GM21723 (cell line): ENCODE measurements around the gene FBXL17.

Experiments
- ATAC-seq: cut with Tn5 transposase; IDR thresholded peaks from one replicate; pipeline ENCODE4 v1.9.1; 2021; ENCODE audit warnings: mild to moderate bottlenecking, moderate library complexity; ENCODE audit not compliant: unreplicated experiment

The FBXL17 gene

DNA sequence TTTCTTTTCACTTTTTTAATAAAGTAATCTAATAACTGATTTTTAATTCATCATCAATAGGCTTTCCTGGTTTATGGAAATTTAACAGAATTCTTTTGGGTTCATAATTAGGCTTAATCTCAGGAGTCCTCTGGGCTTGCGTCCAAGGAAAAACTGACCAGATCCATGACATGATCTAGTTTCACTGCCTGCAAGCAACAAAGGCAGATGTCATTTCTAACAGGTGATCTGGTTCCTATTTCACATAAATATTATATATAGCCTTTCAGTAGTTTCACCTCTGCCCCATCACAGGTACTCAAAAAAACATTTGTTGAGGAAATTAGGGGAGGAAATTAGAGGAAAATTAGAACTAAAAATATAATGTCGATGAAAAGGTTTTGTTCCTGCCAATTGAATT lies 126.4 kb downstream of the FBXL17 start:
- ATAC-seq = no peak

DNA sequence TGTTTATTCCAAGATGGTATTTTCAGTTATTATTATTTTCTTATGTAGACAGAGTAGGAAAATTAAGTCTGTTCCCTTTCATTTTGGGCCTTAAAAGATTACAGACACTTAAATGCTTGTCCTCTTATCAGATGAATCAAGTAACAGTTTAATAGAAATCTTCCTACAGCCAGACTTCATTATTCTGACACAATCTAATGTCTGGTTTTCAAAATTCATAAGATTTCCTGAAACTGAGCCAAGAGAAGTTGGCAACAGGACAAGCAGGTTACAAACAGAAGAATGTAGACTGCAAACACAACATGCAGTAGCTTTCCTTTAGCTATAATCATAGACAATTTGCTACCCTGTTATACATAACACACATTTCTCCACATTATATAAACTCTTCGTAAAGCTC lies 130.5 kb downstream of the FBXL17 start:
- no peak for ATAC-seq

DNA sequence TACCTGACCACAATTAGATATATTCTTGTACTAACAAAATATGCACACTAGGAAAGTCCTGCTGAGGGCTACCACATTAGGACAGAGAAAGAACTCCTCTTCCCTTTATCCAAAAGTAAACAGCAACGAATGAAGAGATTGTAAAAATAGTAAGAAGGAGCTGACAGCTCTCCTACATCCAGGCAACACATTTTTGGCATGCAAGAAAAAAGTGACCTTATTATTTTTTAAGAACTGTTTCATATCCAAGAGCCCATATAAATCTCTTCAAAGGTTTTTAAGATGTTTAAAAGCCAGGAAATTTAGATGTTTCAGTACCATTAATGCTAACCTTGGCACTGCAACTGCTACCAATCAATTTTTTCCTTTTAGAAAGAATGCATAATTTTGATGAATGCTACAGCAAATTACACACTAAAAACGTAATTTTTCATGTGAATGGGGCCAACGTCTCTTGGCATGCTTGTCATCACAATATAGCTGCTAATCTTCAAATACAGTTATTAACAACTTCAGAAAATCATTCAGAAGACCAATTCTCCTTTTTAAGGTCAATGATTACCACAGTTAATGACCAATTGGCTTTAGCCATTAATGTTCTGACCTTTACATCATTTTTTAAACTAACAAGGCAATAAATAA lies 132.0 kb downstream of the FBXL17 start:
- no peak for ATAC-seq

DNA sequence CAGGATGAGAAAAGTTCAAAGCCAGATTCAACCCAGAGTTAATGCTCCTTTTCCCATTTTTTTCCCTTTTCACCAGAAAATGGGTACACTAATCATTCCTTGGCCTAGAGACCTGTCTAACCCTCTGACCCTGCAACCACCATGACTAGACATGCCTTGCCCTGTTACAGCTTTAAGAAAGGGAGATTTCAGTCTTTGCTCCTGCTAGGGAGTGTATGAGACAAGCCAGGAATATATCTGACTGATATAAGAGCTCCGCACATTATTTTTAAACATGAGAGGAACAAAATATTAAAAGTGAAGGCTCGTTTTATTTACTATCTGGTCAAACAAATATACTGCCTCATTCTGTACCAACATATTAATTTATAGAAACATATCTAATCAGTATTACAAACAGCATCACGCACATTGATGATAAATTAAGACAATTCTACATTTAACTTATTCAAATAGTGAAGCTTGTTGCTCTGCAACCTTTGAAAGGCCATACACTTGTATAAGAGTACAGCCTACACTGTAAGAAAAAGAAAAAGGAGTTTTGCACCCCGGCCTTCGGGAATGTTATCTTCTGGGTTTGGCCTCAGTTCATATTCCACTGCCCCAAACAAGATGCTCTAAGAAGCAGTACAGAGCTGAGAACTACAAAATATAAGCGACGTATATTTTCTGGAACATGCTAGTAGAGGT lies 132.7 kb downstream of the FBXL17 start:
- no peak for ATAC-seq

DNA sequence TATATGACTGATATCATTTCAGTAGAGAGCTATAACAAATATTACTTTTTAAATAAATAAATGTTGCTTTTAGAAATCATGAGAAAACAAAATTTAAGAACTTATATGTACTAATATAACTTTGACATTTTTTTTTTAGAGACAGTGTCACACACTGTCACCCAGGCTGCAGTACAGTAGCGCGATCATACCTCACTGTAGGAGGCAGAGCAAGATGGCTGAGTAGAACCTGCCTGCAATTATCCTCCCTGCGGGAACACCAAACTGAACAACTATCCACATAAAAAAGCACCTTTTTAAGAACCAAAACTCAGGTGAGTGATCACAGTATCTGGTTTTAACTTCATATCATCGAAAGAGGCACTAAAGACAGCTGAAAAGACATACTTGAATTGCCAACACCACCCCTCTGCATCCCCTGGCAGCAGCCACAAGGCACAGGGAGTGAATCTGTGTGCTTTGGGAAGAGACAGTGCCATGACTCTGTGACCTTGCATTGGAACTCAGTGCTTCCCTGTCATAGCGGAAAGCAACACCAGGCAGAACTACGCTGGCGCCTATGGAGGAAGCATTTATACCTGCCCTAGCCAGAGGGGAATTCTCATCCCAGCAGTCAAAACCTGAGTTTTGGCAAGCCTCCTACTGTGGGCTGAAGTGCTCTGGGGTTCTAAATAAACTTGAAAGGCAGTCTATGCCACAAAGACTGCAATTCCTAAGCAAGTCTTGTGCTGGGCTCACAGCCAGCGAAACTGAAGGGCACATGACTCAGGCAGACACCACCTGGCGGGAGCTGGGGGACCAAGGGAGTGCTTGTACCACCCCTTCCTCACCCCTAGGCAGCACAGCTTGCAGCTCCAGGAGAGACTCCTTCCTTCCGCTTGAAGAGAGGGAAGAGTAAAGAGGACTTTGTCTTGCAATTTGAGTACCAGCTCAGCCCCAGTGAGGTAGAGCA lies 142.7 kb downstream of the FBXL17 start:
- no peak for ATAC-seq

DNA sequence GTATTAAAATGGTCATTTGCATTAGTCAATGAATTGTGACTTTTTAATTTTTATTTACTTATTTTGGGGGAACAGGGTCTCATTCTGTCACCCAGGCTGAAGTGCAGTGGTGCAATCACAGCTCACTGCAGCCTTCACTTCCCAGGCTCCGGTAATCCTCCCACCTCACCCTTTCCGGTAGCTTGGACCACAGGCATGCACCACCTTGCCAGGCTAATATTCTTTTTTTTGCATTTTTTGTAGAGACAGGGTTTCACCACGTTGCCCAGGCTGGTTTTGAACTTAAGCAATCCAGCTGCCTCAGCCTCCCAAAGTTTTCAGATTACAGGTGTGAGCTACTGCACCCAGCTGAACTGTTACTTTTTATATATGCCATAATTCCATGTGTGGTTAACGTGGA lies 143.4 kb downstream of the FBXL17 start:
- ATAC-seq = no peak

DNA sequence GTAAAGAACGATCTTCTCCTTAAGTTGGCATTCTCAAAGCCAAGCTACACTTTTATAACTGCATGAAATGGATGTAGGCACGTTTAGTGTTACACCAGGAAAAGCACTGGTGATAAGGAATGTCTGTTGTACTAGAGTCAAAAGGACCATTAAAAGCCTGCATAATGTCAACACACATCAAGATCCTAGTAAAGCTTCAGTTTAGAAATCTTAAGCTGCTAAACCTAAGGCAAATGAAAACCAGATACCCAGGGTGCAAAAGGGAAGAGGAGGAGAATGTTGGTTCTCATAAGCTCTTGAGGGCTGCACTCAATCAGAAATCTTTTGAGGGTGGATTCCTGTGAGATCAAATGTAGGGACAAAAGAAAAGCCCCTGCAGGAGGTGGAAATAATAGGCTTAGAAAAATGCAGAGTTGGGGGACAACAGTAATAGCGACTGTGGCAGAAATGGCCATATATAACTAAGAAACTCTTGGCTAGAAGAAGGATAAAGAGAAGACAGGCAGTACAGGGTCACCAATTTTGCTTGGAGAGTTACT lies 148.2 kb downstream of the FBXL17 start:
- ATAC-seq = no peak

DNA sequence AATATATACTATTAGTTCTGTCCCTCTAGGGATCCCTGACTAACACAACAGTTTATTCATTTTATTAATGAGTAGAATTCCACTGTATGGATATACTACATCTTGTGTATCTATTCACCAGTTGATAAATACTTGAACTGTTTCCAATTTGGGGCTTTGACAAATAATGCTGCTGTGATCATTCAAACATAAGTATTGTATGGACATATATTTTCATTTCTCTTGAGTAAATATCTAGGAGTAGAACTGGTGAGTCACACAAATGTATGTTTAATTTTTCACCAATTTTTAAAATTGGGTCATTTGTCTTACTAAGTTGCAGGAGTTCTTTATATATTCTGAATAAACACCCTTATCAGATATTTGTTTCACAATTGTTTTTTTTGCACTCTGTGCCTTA lies 149.1 kb downstream of the FBXL17 start:
- ATAC-seq = no peak

DNA sequence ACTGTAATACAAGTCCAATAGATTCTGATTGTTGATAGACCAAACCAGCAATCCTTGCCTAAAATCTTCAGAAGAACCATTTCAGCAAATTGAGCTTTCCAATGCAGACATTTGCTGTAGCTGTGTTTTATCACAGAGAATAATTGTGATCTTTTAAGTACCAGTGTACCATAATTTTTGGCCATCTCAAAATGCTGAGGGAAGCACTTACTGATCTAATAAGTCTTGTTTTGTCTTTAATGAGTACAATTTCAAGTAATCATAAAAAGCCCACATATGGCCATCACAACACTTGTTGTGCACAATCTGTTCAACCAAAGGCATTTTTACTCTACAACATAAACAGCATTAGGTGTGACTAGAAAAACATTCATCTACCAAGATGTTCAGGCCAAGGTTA lies 159.9 kb downstream of the FBXL17 start:
- ATAC-seq = no peak

DNA sequence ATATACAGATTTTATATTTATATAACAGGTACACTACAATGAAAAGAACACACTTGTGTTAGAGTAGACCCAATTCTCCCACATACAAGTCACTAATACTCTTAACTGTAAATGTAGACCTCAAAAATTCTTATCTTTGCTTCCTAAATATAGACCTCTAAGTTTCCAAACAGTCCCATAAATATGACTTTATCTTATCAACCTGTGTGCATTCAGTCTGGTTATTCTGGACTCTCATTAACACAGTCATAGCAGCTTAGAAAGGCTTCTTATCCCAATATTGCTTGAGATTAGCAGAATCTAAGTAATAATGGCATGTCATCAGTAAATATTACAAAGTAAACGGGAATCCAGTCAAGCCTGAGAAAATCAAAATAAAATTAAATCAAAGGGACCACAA lies 161.1 kb downstream of the FBXL17 start:
- ATAC-seq = no peak

DNA sequence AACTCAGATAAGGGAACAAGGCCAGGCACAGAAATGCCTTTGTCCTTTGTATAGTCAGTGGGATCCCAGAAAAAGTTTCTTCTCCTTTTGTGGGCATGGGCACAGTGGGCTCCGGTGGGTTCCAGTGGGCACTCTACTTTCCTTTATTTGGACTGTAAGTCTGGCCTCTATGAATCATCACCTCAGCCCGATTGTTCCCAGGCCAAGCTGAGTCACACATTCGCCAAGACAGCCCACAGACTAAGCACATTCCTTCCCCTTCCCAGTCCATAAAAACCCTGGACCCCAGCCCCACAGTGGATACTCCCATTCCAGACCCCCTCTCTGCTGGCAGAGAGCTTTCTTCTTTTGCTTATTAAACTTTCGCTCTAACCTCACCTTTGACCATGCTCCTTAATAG lies 165.0 kb downstream of the FBXL17 start:
- no peak for ATAC-seq

DNA sequence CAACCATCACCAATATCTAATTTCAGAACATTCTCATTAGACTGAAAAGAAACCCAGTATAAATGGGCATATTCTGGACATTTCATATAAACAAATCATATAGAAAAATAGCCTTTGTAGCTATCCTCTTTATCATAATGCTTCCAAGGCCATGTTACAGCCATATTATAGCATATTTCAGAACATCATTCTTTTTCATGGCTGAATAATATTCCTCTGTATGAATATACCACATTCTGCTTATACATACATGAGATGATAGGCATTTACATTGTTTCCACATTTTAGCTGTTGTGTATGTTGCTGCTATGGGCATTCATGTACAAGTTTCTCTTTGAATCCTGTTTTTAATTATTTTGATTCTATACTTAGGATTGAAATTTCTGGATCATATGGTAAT lies 167.0 kb downstream of the FBXL17 start:
- no peak for ATAC-seq

DNA sequence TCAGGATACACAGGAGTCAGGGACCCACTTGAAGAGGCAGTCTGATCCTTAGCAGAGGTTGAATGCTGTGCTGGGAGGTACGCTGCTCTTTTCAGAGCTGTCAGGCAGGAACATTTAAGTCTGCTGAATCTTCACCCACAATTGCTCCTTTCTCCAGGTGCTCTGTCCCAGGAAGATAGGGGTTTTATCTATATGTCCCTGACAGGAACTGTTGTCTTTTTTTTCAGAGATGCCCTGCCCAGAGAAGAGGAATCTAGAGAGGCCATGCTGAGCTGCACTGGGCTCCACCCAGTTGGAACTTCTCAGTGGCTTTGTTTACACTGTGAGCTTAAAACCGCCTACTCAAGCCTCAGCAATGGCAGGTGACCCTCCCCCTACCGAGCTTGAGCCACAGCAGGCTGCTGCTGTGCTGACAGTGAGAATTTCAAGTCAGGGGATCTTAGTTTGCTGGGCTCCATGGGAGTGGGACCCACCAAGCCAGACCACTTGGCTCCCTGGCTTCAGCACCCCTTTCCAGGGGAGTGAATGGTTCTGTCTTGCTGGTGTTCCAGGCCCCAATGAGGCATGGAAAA lies 169.0 kb downstream of the FBXL17 start:
- ATAC-seq = no peak

DNA sequence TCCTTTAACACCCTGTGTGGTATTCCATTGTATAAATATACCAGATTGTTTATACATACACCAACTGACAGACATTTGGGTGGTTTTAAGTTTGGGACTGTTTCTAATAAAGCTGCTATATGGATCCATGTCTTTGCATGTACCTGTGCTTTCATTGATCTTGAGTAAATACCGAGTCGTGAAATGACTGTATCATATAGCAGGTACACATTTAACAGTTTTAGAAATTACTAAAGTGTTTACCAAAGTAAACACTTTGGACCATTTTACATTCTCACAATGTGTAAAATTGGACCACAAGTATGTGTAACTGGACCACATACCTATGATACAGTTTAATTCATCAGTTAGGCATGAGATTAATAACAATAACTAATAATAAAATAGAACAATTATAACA lies 175.2 kb downstream of the FBXL17 start:
- ATAC-seq = no peak

DNA sequence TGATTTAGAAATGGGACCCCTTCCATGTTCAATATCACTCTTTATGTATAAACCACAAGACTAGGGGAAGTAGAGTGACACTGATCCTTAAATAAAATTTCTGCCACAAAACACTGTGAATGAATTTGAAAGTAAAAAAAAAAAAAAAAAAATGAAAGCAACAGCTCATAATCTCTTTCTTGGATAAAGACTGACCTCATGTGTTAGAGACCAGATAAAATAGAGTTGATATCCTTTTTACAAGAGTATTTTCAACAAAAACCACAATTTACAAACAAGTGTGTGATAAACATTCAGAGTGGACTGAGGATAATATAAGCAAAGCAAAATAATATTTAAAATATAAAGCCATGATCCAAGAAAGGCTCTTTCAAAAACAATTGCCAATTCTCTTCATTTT lies 180.2 kb downstream of the FBXL17 start:
- no peak for ATAC-seq

DNA sequence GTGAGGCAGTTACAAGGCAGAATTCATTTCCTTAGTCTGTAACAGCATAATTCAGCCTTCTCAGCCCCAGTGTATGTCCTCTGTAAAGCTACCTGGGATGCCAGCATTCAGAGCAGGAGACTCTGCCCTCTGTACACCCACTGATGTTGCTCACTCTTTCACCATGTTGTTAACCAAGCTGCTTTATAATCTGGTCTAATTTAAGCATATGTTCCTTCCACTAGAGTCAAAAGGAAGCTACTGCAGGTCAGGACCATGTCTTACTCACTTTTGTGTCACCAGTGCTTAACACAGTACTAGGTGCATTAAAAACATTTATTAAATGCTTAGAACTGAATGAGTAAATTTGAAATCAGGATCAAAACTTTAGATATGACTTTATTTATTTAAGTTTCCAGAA lies 185.6 kb downstream of the FBXL17 start:
- ATAC-seq = no peak

DNA sequence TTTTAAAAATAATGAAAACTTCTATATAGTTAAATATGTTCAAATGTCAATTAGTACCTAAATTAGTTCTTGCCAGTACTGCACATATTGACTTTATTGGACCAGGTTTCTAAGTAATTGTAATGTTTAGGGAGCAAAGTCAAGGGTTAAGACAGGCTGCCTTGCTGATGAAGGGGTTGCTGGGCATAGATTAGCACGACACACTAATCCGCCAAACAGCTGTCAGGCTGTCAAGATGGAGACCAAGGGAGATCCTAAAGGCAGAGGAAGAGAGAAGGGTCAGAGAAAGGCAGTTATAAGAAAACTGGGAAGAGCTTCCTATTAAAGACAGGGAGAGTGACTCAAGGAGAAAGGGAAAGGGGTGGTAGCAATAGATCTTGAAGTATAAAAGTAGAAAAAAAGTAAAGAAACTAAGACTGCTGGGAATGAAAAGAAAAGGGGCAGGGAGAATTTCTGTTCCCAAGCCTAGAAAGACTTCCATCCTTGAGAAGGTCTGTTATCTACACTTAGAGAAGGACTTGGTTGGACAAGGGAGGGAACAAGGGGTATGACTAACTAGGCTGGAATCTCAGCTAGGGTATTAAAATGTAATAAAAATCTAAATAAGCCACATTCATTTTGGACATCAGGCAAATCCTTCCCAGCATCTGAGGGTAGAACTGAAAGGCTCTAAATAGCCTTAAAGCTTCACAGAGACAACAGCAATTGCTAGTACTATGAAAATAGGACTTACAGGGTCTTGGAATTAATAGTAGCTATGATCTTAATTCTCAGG lies 188.7 kb downstream of the FBXL17 start:
- no peak for ATAC-seq

DNA sequence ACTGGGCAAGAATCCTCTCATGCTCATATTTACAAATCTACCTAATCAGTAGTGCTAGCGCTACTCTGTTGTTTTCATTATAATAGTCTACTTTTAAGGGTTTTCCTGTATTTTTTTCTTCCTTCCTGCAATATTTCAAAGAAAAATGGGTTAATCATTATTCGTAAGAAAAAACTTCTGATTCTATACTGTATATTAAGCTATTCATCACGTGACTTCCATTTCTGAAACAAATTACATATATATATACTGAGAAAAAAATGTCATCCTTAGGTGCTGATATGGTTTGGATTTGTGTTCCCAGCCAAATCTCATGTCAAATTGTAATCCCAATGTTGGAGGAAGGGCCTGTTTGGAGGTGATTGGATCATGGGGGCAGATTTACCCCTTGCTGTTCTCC lies 197.0 kb downstream of the FBXL17 start:
- ATAC-seq = no peak

DNA sequence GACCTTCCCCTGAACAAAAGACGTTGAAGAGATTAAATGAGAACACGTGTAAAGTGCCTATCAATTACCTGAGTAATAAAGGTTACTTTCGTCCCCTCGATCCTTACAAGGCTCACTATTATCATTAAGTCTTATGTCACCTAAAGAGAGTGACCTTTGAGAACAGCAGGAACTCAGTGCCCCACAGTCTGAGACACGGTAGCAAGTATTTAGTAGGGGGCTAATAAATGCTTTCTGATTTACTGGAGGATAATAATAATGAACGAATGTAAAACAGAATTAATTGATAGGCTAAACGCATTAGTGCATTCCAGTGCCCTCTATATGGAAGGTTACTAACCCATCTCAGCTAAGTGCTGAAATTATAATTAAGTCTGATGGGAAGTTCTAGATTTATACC lies 199.9 kb downstream of the FBXL17 start:
- no peak for ATAC-seq

DNA sequence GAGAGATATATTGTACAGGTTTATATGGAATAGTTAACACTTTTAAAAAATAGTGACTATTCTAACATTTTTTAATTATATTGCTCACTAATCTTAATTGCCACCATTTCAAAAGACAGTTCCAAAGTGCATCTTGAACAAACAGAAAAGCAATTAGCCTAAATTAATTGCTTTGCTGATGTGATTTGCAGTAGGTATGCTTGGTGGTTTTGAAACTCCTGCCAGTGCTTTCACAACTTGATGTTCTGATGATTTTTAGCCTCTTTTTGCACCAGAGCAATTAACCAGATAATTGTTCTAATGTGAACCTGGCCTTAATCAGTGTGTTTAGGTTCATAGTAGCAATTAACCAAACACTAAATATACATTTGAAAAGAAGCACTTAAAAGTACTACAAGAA lies 207.6 kb downstream of the FBXL17 start:
- no peak for ATAC-seq
